ENCODE data around the gene CHRNG.
"Not testable (repeated sequence)": the region's sequence is repeated elsewhere in the genome, so short reads cannot be mapped to it uniquely, and the experiment has no call there.

CHRNG gene

GRCh38 chr2:232545511-232546375, 6.3 kb downstream of the CHRNG start:
- DNase-seq: no peak

DNA sequence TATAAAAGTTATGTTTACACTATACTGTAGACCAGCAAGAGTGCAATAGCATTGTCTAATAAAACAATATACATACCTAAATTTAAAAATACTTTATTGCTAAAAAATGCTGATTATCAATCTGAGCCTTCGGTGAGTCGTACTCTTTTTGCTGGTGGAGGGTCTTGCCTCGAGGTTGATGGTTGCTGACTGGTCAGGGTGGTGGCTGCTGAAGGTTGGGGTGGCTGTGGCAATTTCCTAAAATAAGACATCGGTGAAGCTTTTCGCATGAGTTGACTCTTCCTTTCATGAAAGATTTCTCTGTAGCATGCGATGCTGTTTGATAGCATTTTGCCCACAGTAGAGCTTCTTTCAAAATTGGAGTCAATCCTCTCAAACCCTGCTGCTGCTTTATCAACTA, 8.5 kb downstream of the CHRNG start:
- no peak for DNase-seq

DNA sequence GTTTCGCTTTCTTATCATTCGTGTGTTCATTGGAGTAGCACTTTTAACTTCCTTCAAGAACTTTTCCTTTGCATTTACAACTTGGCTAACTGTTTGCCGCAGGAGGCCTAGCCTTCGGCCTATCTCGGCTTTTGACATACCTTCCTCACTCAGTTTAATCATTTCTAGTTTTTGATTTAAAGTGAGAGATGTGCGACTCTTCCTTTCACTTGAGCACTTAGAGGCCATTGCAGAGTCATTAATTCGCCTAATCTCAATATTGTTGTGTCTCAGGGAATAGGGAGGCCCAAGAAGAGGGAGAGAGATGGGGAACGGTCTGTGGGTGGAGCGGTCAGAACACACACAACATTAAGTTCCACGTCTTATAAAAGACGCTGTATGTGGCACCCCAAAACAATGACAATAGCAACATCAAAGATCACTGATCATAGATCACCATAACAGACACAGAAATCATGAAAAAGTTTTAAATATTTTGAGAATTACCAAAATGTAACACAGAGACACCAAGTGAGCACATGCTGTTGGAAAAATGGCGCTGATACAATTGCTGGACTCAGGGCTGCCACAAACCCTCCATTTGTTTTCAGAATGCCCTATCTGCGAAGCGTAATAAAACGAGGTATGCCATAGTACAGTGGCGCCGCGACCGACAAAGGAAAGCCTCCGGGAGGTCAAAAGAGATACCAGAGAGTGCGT, 10.3 kb downstream of the CHRNG start:
- DNase-seq: no peak

GRCh38 chr2:232550354-232551249, 11.1 kb downstream of the CHRNG start, which contains the start of the genes EIF4E2 and TIGD1:
TSS of gene EIF4E2 (plus strand) at chr2:232550689. CDS start at chr2:232550725, 36 bp downstream.
TSS of gene TIGD1 (minus strand) at chr2:232550557. CDS start at chr2:232549882, 675 bp downstream.
- peak; percentile 85 for DNase-seq

DNA sequence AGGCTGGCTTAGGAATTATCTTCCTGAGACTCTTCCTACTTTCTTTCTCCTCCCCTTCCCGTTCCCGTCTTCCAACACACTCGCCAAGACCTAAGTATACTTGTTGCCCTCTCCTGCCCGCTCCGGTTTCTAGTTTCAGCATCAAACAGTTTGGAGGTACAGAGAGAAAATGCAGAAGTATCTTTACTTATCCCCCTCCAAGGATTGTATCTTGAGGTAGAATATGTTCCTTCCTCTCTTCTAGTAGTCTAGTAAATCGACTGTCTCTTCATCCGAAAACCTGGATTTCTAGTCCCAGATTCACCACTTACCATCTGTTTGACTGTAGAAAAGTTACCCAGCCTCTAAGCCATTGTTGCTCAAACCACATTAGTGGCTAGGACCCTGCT, 11.8 kb downstream of the CHRNG start:
- no peak for DNase-seq

DNA sequence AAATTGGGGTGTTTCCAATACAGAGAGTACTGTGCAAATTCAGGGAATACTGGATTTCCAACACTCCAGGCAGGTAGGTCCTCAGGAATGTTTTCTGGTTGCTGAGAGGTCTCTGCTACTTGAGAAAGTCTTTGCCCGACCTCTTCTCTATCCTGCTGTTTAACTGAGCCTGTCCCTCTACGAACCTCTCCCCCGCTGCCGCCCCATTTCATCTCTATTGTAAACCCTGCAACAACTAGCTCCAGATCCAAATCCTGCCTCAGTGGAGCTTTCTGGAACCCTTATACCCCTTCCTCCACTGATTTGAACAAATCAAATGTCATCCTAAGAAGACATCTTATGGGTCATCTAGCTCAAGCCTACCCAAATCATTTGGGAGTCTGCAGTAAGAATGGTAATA, 12.3 kb downstream of the CHRNG start:
- no peak for DNase-seq

DNA sequence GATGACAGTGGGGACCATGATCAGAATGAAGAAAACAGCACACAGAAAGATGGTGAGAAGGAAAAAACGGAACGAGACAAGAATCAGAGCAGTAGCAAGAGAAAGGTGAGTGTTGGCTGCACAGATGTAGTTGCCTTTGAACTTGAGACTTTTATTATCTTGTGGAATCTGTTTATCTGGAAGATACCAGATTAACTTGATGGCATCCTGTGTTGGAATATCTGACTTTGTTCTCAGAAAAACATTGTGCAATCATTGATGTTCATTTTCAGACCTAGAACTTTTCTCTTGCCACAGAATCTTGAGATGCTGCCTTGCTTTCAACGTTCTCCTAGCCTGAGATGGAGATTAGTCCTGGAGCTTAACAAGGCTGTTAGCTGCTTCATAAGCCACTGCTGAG, 16.9 kb downstream of the CHRNG start:
- no peak for DNase-seq

DNA sequence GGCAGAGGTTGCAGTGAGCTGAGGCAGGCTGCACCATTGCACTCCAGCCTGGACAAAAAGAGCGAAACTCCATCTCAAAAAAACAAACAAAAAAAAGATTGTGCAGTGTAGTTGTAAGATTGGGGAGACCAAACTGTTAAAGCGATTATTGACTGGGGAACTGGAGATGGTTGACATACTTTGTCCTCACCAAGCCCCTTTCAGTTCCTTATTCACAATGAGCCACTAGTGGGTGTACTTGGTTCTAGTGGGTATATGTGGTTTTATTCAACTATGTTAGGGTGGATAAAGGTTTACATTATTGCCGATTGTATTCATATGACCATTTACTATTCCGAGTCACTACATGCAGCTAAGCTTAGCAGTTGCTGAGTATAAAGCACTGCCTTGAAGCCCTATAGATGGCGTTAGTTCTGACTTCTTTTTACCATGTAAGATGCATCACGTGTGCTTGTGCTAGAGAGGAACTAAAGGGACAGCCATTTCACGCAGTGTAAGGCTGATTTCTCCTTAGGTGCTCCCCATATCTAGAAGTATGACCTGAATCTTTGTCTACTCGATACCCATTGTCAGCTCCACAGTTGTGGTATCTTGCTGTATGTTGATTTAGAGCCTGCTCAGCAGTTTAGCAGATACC, 23.1 kb downstream of the CHRNG start:
- DNase-seq: no peak

DNA sequence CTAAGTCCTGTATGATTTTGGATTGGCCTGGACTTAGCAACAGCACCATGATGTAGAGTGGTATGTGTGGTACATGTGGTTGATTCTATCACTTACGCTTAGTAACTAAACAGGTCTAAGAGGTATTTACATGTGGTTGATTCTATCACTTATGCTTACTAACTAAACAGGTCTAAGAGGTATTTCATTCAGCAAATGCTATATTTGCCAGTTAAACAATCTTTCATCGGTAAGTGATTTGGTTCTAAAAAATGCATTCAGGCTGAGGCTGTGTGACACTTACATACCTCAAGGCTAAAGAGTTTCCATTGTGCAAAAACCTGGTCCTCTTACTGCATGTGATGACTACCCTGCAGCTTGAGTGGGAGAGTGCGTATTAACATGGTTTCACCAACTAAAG, 24.1 kb downstream of the CHRNG start:
- DNase-seq: no peak

DNA sequence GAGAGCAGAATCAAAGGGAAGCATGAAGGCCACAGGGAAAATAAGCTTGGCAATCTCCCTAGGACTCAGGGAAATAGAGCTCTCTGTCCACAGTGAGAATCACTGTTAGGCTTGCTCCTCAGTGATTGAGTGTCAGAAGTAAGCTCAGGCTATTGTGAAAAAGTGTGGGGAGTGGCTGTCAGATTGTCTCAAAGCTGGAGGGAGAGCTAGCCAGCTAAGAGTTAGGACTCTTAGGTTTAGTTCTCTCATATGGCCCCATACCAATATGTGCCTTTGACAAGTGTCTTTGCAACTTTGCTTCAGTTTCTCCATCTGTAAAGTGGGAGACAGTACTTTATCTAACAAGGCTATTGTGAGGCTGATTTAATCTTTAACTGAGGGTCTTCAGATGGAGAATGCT, 28.2 kb downstream of the CHRNG start:
- no peak for DNase-seq

DNA sequence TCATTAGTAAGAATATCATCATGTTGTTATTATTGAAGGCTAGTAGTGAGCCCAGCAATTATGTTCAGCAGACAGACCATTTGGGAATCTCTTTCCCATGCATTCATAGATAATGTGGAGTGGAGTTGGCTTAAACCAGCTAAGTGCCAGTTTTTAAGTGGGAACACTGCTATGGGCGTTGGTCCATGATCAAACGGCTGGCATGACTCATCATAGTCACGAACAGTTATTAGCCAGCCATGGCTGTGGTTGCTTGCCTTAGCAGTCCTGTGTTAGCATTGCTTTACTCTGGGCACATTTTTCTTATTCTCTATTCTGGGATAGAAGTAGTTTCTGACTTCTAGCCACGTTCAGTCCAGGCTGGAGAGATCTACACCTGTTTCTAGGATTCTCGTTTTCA, 28.7 kb downstream of the CHRNG start:
- no peak for DNase-seq

- DNase-seq: no peak
Observed at GRCh38 chr2:232569541-232569940, 30.0 kb downstream of the CHRNG start.

- not testable (repeated sequence) for DNase-seq
Observed at GRCh38 chr2:232570481-232570880, 31.0 kb downstream of the CHRNG start.

DNA sequence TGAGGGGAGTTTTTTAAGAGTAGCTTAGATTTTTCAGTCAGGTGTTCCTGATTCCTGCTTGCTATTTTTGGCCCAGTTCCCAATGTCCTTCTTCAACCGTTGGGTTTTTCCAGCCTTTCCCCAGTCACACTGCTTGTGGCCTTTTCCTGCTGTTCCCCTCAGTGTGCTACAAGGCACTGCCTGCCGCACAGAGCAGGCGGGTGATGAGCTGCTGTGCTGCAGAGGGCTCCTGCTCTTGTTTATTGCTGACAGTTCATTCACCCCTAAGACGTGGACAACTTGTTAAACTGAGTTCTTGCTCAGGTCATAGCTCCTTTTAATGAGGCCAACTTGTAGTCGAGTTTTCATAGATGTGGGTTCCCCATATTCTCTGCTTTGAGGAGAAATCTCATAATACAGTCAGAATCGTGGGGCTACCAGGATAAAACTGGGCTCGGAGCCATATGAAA, 31.6 kb downstream of the CHRNG start:
- DNase-seq: no peak

DNA sequence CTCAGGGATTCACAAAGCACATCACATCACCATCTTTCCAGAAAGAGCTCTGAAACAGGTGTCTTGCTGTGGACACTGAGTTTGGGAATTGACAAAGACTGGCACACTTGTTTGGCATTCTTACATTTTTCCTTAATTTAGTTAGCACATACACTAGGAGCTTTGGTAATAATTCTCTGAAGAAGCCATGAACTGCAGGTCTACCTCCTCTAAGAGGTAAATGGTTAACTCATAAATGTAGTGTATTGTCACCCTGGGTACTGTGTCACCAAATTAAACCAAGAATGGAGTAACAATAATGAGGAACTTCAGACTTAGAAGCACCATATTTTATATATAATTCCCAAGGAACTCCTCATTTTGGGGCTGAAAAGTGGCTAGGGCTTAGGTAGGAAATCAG, 33.5 kb downstream of the CHRNG start:
- no peak for DNase-seq

DNA sequence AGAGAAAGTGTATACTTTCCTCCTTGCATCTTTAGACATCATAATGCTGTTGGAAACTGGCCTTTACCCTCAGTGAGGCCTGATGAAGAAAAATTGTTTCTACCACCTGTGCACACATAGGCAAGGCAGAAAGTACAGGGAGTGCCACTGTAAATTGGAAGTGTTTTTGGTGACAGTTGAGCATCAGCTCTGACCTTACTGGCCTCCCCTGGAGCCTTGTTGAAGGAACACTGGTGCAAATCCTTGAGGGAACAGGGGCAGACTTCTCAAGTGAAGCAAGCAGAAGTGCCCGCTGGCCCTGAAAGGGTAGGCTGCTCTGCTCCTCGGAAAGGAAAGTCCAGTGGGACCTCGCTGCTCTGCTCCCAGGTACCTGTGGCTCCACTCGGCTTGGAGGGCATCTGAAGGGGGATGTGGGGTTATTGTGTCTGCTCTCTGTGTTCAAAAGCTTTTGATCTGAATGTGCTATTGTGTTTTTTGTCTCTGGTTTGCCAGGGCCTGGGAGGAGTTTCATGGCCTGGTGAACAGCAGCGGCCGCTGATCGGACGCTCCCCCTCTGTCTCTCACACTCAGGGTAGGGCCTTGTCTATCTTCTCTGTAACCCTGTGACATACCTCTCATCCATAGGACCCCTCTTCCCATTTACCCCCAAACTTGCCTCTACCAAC, 34.4 kb downstream of the CHRNG start:
- DNase-seq: no peak

DNA sequence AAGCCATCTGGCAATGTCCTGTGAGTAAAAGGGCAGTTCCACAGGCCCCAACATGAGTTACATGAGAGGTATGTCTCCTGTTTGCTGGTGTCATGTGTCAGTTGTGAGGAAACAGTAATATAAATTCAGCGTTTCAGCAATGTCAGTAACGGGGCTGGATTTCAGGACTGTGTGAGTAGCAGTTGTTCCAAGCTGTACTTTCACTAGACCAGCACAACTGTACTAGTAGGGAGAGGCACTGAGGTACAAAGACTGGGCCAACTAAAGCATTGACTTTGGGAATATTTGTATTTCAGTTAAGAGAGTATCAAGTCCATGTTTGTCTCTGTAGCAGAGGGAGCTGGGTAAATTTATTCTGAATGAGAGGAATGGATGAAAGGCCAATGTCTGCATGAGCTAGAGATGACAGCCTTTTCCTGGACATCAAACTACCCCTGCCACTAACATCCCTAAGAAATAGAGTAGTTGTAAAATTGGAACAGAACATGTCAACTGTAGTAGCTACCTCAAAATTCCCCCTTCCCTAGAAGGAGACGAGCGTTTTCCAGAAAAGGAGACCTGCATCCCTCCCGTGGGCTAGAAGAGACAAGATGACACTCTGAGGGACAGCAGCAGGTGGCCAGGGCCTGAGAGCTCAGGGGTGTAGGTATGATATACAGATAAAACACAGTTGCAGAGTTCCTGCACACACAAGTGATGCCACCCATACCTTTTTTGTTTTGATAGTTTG, 35.3 kb downstream of the CHRNG start:
- DNase-seq: no peak

DNA sequence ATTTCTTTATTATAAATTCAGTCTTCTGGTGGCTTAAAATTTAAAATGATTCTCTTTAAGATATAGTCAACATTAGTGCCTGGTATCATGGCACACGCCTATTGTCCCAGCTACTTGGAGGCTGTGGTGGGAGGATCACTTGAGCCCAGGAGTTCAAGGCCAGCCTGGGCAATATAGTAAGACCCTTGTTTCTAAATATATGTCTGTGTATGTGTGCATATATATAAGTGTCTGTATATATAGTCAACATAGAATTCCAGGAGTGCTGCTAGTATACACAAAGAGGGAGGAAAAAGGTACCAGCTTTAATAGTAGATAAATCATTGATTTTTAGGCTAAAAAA, 35.9 kb downstream of the CHRNG start:
- DNase-seq: no peak

DNA sequence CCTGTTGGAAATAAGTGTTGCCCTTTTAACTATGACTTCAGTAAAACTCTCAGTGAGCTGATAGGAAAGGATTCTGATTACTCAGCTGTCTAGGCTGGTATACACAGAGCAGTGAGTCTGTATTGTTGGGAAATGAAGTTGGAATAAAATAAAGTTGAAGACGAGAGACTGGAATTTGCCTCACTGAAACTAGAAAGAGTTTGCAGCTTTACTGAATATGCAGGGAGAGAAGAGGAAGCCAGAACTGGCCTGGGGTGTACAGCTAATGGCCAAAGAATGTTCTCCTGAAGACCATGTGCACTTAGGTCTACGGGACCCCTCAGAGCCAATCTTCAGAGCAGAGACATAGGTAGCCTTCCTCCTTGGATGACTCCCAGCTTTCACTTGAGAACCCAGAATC, 37.5 kb downstream of the CHRNG start:
- DNase-seq: no peak

GRCh38 chr2:232577841-232578240, 38.3 kb downstream of the CHRNG start:
- DNase-seq: no peak

DNA sequence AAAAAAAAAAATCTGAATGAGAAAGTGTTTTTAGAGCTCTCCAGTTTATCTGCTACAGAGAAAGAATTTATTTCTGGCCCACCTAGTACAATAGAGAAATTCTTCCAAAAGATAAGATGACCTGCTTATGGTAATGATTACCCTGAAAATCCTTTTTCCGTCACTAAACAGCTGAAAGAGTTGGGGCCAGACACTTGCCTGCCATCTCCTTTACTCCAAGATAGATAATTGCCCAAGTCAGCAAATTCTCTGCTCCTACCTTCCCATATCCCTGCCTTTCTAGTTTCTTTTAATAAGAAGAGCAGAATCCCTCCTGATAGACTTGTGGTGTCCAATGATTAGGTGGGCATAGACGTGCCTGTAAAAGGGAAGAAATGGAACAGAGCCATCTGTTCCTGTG, 39.1 kb downstream of the CHRNG start:
- DNase-seq: no peak

DNA sequence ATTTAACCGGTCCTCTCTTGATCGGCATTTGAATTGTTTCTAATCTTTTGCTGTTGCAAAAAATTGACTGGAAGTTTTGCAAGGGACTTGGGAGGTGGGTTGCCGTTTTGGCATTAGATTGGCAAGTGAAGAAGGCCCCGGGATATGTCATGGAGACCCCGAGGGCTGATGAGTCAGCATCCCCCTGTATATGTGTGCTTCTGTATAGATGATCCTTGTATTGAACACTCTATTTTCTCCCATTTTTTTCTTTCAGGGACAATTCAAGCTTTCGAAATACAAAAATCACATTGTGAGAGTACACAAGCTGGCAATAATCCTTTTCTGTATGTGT, 41.1 kb downstream of the CHRNG start:
- no peak for DNase-seq

All from NCI-H2107 (cell line).